DMS 273 (cell line): Measurements from ENCODE around the gene RSPH9.
"Not testable (repeated sequence)": the region's sequence is repeated elsewhere in the genome, so short reads cannot be mapped to it uniquely, and the experiment has no call there.

ENCODE experiments used
- DNase-seq: peaks from one replicate; lab custom pipeline; 2025; ENCODE audit not compliant: unreplicated experiment; lab: John Stamatoyannopoulos, UW

RSPH9 gene

DNA sequence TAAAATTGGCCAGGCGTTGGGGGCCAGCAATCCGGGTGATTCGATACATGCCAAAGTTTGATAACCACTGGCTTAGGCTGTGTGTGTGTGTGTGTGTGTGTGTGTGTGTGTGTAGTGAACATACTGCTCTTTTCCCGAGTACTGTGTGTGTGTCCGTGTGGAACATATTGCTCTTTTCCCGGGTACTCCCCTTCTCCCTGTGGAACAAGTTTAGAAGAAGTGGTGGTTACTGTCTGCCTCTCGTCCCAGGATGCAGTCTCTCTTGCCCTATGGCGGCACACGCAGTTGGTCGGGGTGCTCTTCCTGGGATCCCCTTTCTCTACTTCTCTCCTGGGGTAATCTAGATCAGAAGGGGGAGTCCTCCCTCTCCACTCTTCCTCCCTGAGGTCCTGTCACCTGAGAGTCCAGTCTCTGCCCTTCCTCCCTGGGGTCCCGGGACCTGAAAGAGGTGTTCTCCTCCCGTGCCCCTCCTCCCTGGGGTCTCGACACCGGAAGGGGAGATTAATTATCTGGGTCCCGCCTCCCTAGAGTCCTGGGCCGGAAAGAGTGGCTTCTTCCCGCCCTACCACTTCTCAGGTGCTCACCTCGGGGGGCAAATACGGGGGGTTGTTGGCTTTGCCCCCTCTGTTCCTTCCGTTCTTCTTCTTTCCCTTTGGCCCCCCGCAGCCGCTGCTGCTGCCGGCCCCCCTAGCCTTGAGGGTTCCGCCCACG is 16.3 kb upstream of the RSPH9 start:
- DNase-seq, result peak; percentile 74

DNA sequence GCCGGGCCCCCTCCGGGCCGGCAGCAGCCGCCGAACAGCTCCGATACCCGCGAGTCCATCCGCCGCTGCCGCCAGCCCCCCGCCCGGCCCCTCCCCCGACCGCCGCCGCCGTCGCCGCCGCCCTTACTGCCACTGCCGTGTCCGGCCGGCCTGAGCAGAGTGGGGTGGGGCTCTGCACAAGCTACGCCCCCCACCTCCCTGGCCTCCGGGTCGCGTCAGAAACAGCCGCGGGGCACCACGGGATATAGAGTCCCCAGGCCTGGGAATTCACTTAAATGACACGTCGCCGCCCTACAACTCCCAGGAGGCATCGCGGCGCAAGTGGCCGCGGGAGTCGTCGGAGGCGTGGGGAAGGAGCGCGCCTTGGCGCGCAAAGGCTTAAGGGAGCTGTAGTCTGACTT is 15.7 kb upstream of the RSPH9 start, which contains the start of gene GTPBP2:
Gene GTPBP2 (minus strand): TSS at position 161 of the 401 bp plus-strand sequence. CDS start 102 bp downstream, at position 59.
- DNase-seq, result peak; percentile 100

GRCh38 chr6:43629505-43630300 is 15.1 kb upstream of the RSPH9 start:
- DNase-seq, result peak; percentile 99

DNA sequence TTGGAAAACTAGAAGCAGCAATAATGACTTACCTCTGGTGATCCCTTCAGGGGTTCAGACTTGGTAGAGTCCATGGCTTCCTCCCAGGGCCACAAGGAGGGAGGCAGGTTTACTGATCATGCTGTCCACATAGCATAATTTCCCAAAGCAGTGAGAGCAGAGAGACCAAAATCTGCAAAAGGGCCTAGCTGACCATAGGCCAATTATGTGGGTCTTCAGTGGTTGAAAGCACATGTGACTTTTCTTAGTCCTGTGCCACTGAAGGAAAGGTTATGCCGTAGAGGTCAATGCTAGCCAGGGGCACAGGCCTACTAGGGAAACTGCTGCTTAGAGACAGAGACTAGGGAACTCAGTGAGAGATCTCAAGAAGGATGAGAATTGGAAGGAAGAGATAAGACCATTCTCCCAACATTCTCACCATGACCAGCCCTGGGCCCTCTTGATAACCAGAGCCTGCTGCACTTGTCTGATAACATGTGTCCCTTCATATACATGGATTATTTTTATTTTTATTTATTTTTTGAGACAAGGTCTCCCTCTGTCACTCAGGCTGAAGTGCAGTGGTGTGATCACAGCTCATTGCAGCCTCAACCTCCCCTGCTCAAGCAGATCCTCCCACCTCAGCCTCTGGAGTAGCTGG is 13.7 kb upstream of the RSPH9 start:
- no peak for DNase-seq

DNA sequence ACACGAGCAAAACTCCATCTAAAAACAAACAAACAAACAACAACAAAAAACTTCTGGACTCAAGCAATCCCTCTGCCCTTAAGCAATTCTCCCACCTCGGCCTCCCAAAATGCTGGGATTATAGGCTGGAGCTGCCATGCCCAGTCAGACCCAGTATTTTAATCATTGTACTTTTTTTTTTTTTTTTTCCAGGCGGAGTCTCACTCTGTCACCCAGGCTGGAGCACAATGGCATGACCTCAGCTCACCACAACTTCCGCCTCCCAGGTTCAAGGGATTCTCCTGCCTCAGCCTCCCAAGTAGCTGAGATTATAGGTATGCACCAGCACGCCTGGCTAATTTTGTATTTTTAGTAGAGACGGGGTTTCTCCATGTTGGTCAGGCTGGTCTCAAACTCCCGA is 11.8 kb upstream of the RSPH9 start:
- not testable (repeated sequence) for DNase-seq

DNA sequence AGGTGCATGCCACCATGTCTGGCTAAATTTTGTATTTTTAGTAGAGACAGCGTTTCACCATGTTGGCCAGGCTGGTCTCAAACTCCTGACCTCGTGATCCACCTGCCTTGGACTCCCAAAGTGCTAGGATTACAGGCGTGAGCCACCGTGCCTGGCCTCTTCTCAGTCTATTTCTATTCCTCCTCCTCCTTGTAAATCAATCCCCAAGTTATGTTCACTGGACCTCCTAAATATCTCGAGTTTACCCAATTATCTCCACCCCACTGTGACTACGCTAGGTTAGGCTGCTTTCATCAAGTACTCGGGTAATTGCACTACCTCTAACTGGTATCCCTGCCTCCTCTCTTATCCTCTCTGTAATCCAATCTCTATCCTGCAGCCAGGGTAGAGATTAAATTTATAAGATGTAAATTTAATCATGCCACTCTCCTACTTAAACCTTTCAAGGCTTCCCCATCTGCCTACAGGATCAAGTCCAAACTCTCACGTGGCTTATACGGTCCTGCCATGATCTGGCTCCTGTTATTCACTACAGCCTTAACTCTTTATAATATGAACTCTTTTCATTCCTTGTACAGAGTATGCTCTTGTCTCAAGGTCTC is 10.0 kb upstream of the RSPH9 start:
- peak; percentile 93 for DNase-seq

- peak; percentile 95 for DNase-seq
Observed at GRCh38 chr6:43635387-43636307, 9.2 kb upstream of the RSPH9 start, which contains the start of gene MAD2L1BP. Gene MAD2L1BP, plus strand, starts transcription at chr6:43635840. Its CDS starts 36 bp downstream, at chr6:43635876.

DNA sequence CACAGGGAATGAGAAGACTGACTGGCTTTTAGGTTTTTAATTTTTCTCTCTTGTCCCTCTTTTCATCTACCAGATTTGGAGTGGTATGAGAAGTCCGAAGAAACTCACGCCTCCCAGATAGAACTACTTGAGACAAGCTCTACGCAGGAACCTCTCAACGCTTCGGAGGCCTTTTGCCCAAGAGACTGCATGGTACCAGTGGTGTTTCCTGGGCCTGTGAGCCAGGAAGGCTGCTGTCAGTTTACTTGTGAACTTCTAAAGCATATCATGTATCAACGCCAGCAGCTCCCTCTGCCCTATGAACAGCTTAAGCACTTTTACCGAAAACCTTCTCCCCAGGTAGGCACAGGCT is 8.6 kb upstream of the RSPH9 start:
- DNase-seq, result peak; percentile 60

DNA sequence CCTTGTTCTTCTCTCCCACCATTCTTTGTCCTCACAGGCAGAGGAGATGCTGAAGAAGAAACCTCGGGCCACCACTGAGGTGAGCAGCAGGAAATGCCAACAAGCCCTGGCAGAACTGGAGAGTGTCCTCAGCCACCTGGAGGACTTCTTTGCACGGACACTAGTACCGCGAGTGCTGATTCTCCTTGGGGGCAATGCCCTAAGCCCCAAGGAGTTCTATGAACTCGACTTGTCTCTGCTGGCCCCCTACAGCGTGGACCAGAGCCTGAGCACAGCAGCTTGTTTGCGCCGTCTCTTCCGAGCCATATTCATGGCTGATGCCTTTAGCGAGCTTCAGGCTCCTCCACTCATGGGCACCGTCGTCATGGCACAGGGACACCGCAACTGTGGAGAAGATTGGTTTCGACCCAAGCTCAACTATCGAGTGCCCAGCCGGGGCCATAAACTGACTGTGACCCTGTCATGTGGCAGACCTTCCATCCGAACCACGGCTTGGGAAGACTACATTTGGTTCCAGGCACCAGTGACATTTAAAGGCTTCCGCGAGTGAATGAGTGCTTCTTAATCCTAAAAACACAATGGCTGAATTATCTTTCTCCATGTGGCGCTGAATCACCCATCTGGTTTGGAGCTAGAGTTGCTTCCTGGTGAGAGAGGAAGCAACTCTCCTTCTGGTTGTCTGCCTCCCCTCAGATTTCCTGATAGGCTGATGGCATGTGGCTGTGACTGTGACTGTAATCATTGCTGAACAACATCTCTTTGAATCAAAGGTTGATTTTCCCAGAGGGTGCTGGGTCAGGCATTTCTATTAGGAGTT is 4.6 kb upstream of the RSPH9 start:
- DNase-seq, result no peak

- DNase-seq, result no peak
Observed at GRCh38 chr6:43645613-43645964, 753 bp downstream of the RSPH9 start.

DNA sequence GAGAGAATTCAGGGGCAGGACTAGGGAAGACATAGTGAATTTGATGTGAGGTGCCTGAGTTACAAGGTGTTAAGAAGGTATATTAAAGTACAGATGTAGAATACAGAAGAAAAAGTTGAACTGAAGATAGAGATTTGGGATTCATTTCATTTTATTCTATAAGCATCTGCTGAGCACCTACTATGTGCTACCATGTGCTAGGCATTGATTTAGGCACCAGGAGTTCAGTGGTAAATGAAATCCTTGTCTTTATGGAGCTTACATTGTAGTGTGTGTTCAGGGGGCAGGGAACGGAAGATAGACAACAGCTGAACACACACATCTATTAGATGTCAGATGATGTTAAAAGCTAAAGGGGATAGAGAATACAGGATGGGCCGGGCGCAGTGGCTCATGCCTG is 2.8 kb downstream of the RSPH9 start:
- no peak for DNase-seq

GRCh38 chr6:43648248-43648647 is 3.4 kb downstream of the RSPH9 start:
- DNase-seq, result no peak

DNA sequence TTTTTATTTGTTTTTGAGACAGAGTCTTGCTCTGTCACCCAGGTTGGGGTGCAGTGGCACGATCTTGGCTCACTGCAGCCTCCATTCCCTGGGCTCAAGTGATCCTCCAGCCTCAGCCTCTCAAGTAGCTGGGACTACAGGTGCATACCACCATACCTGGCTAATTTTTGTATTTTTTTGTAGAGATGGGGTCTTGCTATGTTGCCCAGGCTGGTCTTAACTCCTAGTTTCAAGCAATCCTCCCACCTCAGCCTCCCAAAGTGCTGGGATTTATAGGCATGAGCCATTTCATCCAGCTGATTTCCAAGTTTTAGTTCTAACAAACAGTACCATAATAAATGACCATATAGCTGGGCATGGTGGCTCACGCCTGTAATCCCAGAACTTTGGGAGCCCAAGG is 8.0 kb downstream of the RSPH9 start:
- not testable (repeated sequence) for DNase-seq

DNA sequence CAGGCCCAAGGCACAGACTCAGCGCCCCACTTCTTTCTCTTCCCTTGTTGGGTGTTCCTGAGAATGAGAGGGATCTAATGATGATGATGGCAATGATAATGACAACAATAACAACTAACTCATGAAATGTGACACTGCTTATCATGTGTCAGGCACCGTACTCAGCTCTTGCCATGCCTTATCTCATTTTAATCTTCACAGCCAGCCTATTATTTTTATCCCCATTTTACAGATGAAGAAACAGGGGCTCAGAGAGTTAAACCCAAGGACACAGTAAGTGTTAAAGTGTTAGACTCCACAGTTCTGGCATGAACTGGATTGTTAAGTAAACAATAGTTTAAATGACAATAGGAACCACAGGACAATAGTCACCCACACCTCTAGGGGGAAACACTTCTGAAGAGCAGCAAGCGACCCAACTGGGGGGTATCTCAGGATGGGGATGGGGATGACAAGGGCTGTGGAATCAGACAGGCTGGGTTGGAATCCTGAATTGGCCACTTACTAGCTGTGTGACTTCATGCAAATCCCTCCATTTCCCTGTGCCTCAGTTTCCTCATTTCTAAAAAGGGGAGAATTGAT is 12.5 kb downstream of the RSPH9 start:
- DNase-seq, result no peak

DNA sequence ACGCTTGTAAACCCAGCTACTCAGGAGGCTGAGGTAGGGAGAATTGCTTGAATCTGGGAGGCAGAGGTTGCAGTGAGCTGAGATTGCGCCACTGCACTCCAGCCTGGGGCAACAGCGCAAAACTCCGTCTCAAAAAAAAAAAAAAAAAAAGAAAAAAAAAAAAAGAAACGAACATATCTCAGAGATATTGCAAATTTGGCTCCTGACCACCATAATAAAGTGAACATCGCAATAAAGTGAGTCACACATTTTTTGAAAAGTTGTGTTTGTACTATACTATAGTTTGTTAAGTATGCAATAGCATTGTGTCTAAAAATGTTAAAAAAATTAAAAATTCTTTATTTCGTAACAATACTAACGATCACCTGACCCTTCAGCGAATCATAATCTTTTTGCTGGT is 13.3 kb downstream of the RSPH9 start:
- no peak for DNase-seq

GRCh38 chr6:43662948-43663347 is 18.1 kb downstream of the RSPH9 start:
- DNase-seq, result not testable (repeated sequence)

DNA sequence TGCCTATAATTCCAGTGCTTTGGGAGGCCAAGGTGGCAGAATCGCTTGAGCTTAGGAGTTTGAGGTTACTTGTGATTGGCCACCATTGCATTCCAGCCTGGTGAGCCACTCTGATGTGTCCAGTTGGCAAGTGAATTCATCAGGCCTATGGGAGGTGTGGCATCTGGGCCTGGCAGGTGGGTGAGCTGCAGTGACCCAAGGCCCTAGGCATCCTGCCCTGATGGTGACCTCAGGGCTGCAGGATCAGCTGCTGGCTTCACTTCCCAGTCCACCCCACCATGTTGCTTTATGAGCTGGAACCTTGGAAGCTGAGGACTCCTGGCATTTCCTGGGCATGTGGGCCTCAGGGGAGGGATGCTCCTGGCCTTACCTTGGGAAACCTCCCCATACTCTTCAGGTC is 20.5 kb downstream of the RSPH9 start:
- DNase-seq, result no peak

DNA sequence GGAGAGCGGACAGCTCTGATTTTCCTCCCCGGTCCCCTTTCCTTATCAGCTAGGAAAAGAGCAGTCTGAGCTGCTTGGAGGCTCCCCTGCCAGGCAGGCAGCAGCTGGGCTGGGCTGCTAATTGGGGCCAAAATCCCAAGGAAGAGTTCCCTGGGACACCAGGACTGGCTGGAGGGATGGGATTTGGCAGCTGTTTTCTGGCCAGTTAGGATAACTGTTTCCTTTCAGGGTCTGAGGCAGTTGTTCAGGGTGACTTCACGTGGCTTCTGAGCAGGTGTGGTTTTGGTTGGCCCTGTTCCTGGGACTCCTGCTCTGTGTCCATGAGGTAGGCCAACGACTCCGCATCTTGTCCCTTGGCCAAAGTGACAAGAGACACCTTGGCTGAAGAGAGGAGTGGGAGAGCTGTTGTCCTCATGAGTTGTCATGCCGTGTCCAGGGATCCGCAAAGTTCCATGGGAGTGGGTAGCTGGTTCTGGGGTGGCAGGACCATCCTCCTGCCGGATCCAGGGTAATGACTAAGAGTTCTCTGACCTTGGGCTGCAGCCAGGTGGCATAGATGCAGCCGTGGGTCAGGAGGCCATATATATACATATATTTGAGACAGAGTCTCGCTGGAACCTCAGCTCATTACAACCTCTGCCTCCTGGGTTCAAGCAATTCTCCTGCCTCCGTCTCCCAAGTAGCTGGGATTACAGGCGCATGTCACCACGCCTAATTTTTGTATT is 21.5 kb downstream of the RSPH9 start:
- DNase-seq, result peak; percentile 46
